ENCODE results near the gene PYM1.

- TF ChIP-seq CTCF (IDR thresholded peaks at IDR 0.05; ENCODE audit: insufficient read depth, low read length, poor library complexity, severe bottlenecking) = no peak
- TF ChIP-seq EZH2phosphoT487 (conservative IDR thresholded peaks at IDR 0.05; ENCODE audit: low read length) = no peak
Measured at GRCh38 chr12:55931317-55931779, 3.7 kb upstream of the PYM1 start.

Measured in SU-DHL-6 (cell line).